Gastrocnemius medialis (tissue), 4 donors: ENCODE data around the gene IL20RA. TPM values are rescaled to one million over a fixed set of nuclear protein-coding genes. Genes with fewer than 3 reads are reported as not detected.

Source experiments
- ATAC-seq, 2 donors: fragments of 150-250 bp; one replicate each; pipeline ENCODE4 v1.9.1; 2016
- DNase-seq, 2 donors: peaks; one replicate each; pipeline ENCODE4 v3.0.0-alpha.2; 2019
- H3K27ac ChIP-seq, 4 donors: fragments of 200-600 bp; sonication (generic); 1 replicate in 1 of 4; 2 replicates in 3 of 4; pipeline ENCODE4 v1.5.1; 2016 to 2018; ENCODE audit warnings: mild to moderate bottlenecking in 2 of 4, moderate library complexity in 1 of 4
- H3K27me3 ChIP-seq, 3 donors: fragments of 200-600 bp; sonication (generic) in 2 of 3; 1 replicate in 1 of 3; 2 replicates in 2 of 3; pipeline versions ENCODE4 v1.5.1 to v1.6.0; 2016 to 2019; ENCODE audit warnings: mild to moderate bottlenecking in 1 of 3, moderate library complexity in 1 of 3
- H3K36me3 ChIP-seq, 2 donors: fragments of 200-600 bp; sonication (generic) in 1 of 2; one replicate each; pipeline ENCODE4 v1.5.1; 2017 to 2018
- H3K4me1 ChIP-seq, 2 donors: fragments of 200-600 bp; sonication (generic) in 1 of 2; one replicate each; pipeline ENCODE4 v1.5.1; 2016 to 2017; ENCODE audit warnings: mild to moderate bottlenecking in 2 of 2
- H3K4me3 ChIP-seq, 4 donors: fragments of 200-600 bp; sonication (generic) in 3 of 4; 1 replicate in 1 of 4; 2 replicates in 3 of 4; pipeline ENCODE4 v1.5.1; 2016 to 2019; ENCODE audit warnings: mild to moderate bottlenecking in 2 of 4
- H3K9me3 ChIP-seq, 3 donors: fragments of 200-600 bp; sonication (generic) in 2 of 3; 1 replicate in 1 of 3; 2 replicates in 2 of 3; pipeline ENCODE4 v1.5.1; 2016 to 2019
- CTCF ChIP-seq, 5 experiments: fragments of 450-650 bp in 3 of 5; fragments of 200-600 bp in 2 of 5; sonication (generic) in 2 of 5; IDR thresholded peaks in 4 of 5; conservative IDR thresholded peaks in 1 of 5; 1 replicate in 4 of 5; 2 replicates in 1 of 5; pipeline ENCODE4 v1.5.1; 2016 to 2019; ENCODE audit warnings: antibody characterized with exemption in 5 of 5, mild to moderate bottlenecking in 3 of 5, moderate library complexity in 3 of 5
- POLR2A ChIP-seq, 2 donors: fragments of 450-650 bp; IDR thresholded peaks; one replicate each; pipeline ENCODE4 v1.6.1; 2017; ENCODE audit warnings: antibody characterized with exemption in 2 of 2, mild to moderate bottlenecking in 2 of 2, moderate library complexity in 2 of 2
- in situ Hi-C, 4 donors: fragments of 200-750 bp; cut with MboI; loops; one replicate each; pipeline versions ENCODE4 v1.15.0 to v1.8.0; 2017; ENCODE audit warnings: low sequenced_read_pairs in 4 of 4
- intact Hi-C: fragments of 100-400 bp; cut with DNase I; formaldehyde crosslinking; loops from one replicate; pipeline ENCODE4 v1.15.1; 2023; ENCODE audit warnings: low total_unique reads
- total RNA-seq, 4 donors: library from RNA; depleted of rRNA; stranded (reverse); fragments of >200 nt; gene quantifications; one replicate each; pipeline versions ENCODE4 v1.1.0 to v1.2.3, GENCODE V29; 2016

IL20RA gene
- total RNA-seq, 4 donors from 2014 or later: 0.32 to 1.1 TPM; not detected in 2

GRCh38 chr6:137067399-137067798 lies 22.6 kb upstream of the IL20RA start:
- no peaks in the 10 kb centered on the region for H3K9me3 ChIP-seq
- intact Hi-C loops: no loop called here

GRCh38 chr6:137058037-137058436 lies 13.3 kb upstream of the IL20RA start:
- DNase-seq (no peak), ATAC-seq (no peak)
- TF ChIP-seq CTCF (IDR thresholded peaks at IDR 0.05 in 4 of 5, conservative IDR thresholded peaks at IDR 0.05 in 1 of 5): no peak
- no peak for TF ChIP-seq POLR2A (IDR thresholded peaks at IDR 0.05)
- no peak overlapping the region for H3K4me3 ChIP-seq
- H3K4me1 ChIP-seq: no peaks in the 10 kb centered on the region
- in situ Hi-C loops: no loop called here
- no peak overlapping the region for H3K27ac ChIP-seq
- H3K27me3 ChIP-seq: no peaks in the 10 kb centered on the region
- intact Hi-C loops: no loop called here
- no peaks in the 10 kb centered on the region for H3K9me3 ChIP-seq
- no peaks in the 10 kb centered on the region for H3K36me3 ChIP-seq

More at GRCh38 chr6:137067399-137067798, 22.6 kb upstream of the IL20RA start:
- DNase-seq (no peak), ATAC-seq (no peak)
- no peak overlapping the region for H3K27ac ChIP-seq
- H3K36me3 ChIP-seq: no peaks in the 10 kb centered on the region
- no peak overlapping the region for H3K4me3 ChIP-seq
- no peak for TF ChIP-seq CTCF (IDR thresholded peaks at IDR 0.05 in 4 of 5, conservative IDR thresholded peaks at IDR 0.05 in 1 of 5)
- no peak for TF ChIP-seq POLR2A (IDR thresholded peaks at IDR 0.05)
- H3K4me1 ChIP-seq: no peaks in the 10 kb centered on the region
- peaks cover 0 to 4% (median 2%) of the 10 kb centered on the region in 3 donors for H3K27me3 ChIP-seq
- in situ Hi-C loops: no loop called here

- Histone ChIP-seq H3K9me3 (no peaks in the 10 kb centered on the region), H3K36me3 (no peaks in the 10 kb centered on the region), H3K4me1 (no peaks in the 10 kb centered on the region), H3K4me3 (no peak overlapping the region), H3K27ac (no peak overlapping the region), H3K27me3 (no peaks in the 10 kb centered on the region)
- TF ChIP-seq CTCF (IDR thresholded peaks at IDR 0.05 in 4 of 5, conservative IDR thresholded peaks at IDR 0.05 in 1 of 5) (no peak), POLR2A (IDR thresholded peaks at IDR 0.05) (no peak)
- intact Hi-C loops: no loop called here
- ATAC-seq (no peak), DNase-seq (no peak)
- in situ Hi-C loops: no loop called here
Measured at GRCh38 chr6:137056121-137056880, 11.5 kb upstream of the IL20RA start.

- no peaks in the 10 kb centered on the region for H3K9me3 ChIP-seq
- intact Hi-C loops: no loop called here
- DNase-seq: no peak
- no peaks in the 10 kb centered on the region for H3K36me3 ChIP-seq
- H3K4me3 ChIP-seq: no peak overlapping the region
- H3K27me3 ChIP-seq: peaks cover 4 to 6% (median 5%) of the 10 kb centered on the region in 3 donors
- no peak overlapping the region for H3K27ac ChIP-seq
- no peak for ATAC-seq
- in situ Hi-C loops: no loop called here
- TF ChIP-seq POLR2A (IDR thresholded peaks at IDR 0.05): no peak
- no peaks in the 10 kb centered on the region for H3K4me1 ChIP-seq
Measured at GRCh38 chr6:137051790-137052472, 7.2 kb upstream of the IL20RA start.

GRCh38 chr6:137049095-137049494 lies 4.3 kb upstream of the IL20RA start:
- Histone ChIP-seq H3K36me3 (no peaks in the 10 kb centered on the region), H3K27me3 (peaks cover 11 to 17% (median 17%) of the 10 kb centered on the region in 3 donors), H3K4me3 (no peak overlapping the region), H3K9me3 (no peaks in the 10 kb centered on the region), H3K27ac (no peak overlapping the region), H3K4me1 (no peaks in the 10 kb centered on the region)
- no peak for TF ChIP-seq CTCF (IDR thresholded peaks at IDR 0.05 in 4 of 5, conservative IDR thresholded peaks at IDR 0.05 in 1 of 5)
- TF ChIP-seq POLR2A (IDR thresholded peaks at IDR 0.05): no peak
- in situ Hi-C loops: no loop called here
- DNase-seq: no peak
- intact Hi-C loops: no loop called here
- no peak for ATAC-seq
